HK-2 (cell line): ENCODE measurements around the gene CALU.

Source experiments
- DNase-seq: peaks from one replicate; pipeline ENCODE4 v3.0.0-alpha.2; 2018; ENCODE audit not compliant: unreplicated experiment

Gene CALU

DNA sequence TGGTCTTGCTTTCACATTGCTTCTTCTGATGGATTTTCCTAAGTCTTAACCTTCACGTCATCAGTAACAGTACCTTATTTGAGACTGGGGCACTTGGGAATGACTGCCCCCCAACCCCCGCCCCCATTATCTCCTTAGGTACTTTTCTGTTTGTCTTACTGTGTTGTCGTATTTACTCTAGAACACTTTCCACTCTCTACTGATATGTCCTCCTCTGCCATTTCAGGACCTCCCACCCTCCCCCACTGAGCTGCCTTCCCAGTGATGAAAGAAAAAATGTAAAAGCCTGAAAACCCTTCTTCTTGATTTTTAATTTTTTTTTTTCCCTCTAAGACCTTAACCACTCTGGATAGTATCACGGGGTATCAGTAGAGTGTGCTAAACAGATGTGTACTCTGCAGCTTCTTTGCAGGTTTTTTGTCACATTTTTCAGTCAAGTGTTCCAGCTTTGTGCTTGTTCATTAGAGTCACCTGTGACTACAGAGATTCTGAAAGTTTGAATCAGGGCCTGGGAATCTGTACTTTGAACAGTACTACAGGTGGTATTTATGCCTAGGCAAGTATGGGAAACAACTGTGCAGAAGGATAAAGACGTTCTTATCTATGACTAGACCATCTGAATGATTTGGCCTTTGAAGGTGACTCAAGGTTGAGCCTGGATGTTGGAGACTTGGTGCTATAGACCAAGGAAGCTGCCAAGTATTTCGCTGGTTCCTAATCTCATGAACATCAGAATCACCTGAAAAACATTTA, 8.3 kb downstream of the CALU start:
- DNase-seq, result no peak

DNA sequence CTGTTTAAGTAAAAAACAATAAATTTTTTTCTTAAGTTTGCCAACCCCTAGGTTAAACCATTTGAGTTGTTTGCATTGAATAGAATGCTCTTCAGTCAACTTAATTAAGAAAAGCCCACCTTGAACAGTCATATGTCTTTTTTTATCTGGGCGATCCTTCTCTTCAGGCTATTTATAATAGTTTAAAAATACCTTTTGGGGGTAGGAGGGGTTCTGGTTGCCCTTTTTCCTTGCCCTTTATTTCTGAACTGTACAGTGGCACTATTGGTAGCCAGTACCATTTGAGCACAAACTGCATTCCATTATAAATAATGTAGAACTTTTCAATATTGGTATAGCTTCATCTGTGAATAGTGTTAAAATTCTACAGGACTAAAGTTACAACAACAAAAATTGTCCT, 13.1 kb downstream of the CALU start:
- DNase-seq, result no peak

DNA sequence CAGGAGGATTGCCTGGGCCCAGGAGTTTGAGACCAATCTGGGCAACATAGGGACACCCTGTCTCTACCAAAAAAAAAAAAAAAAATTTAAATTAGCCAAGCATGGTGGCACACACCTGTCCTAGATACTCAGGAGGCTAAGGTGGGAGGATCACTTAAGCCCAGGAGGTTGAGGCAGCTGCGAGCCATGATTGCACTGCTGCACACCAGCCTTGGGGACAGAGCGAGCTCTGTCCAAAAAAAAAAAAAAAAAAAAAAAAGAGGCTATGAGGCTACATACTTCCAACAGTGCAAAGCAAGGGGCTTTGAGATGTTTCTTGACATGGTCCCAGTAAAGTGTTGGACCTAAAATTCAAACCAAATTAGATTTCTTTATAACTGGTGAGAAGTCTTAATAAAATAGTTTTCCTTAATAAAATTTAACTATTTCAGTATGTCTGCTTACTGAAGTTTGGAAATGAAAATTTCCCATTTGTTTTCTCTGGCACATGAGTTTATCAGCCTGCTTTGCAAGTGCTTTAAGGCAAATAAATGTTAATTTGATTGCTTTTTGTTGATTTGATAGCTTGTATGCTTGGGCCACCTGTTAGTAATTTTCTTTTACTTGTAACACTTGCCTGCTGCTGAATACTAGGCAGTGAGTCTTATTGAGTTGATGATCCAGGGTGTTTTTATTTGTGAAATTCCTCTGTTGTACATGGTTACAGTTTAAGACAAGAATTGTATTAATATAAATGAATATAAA, 16.1 kb downstream of the CALU start:
- DNase-seq, result no peak

DNA sequence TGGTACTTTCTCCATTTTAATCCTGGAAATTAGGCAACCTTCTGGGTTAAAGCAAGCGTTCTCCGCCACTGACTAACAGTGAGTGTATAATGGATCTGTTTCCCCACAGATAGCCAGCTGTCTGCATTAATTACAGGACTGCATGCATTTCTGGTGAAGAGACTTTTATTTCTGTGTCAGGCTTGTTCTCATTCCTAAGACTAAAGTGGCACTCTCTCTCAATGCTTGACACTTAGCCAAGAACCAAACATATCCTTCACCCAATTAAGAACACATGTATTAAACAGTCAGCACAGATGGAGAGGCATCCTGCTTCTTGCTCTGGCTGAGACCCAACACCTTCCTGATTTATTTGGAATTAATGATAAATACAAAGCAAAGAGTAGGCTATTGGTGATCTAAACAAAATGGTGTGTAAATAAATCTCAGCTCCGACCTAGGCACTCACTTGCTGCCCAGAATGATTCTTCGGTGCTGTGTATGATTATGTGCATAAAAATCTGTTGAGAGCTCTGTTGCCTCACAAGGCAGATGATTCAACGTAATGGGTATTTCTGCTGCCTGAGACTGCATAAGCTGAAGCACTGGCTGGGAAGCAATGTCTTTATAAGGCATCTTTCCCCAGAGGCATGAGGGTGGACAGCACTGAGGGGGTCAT, 16.8 kb downstream of the CALU start:
- DNase-seq, result no peak

DNA sequence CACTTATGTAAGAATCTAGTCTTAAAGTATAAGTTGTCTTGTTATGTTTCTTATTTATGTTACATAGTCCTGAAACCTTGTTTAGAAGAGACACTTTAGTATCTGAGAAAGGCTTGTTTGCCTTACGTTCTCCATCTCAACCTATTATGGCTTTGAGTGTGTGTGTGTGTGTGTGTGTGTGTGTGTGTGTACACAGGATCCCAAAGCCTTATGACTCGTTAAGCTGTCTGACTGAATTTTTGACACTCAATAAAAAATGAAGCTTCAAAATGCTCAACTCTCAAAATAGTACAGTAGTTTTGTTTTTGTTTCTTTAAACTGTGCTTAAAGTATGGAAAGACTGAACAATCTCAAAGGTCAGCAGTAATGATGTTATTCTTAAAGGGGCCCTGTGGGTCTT, 18.0 kb downstream of the CALU start:
- no peak for DNase-seq

DNA sequence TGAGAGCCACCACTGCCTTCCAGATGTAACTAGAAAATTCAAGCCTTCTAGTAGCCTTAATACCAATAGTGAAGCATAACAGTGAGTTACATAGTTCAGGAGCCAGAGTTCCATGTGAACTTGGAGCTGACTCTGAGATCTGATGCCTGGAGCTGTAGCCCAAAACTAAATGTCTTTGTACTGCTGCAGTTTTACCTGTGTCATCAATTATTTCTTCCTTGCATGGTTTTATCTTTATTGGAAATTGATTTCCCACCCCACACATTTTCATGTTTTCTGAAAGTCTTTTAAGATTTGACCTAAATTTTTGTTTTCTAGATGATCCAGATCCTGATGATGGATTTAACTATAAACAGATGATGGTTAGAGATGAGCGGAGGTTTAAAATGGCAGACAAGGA, 19.4 kb downstream of the CALU start:
- DNase-seq, result no peak

DNA sequence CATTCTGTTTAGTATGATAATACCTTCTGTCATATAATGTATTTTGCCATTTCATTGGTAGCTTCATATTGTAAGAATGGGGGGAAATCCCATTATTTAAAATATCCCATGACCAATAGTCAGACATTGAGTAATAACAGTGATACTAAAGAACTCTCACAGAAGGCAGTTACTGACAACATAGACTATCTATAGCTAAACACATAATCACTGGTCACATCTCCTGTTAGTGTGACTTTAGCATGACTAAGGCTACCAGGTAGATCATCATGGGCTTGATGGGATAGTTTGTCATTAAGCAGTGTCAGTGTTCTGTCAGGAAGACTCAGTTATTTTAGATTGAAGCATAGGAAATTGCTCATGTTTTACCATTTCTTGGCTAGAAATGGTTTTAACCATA, 20.1 kb downstream of the CALU start:
- DNase-seq, result no peak

DNA sequence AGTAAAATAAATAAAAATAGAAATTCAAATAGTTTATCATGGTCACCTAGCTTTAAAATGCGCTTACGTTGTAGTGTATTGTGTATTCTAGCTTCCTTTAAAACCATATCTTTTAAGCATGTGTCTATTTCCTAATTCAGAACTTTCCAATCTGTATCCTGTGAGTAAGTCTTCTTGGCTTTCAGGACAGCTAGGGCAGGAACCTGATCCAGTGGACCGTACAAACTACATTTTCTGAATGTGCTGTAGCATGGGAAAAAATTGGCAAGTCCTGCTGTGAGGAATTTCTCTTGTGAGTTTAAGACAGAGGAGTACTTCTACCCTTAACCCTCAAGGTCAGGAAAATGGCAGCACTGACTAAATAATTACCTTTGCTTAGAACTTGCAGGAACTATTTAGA, 24.4 kb downstream of the CALU start:
- no peak for DNase-seq

DNA sequence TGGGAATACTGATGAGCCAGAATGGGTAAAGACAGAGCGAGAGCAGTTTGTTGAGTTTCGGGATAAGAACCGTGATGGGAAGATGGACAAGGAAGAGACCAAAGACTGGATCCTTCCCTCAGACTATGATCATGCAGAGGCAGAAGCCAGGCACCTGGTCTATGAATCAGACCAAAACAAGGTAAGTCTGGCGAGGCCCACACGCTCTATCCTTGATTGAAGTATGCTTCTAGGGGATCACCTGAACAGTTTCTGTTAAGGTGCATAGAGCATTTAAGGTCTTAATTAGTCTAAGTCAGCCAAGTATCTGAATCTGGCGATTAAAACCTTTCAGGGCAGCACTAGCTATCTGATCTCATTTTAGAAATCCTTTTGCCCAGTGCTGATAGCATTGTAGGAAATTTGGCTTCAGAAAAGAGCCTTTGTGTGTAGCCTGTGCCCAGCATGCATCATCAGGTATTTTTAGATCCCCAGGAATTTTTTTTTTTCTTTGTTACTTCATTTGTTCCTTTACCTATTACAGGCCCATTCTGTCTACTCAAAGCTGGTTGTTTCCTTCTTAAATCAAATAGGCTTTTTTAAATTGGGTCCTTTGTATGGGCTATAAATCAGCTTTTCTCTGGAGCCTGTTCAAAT, 28.4 kb downstream of the CALU start:
- DNase-seq, result no peak

DNA sequence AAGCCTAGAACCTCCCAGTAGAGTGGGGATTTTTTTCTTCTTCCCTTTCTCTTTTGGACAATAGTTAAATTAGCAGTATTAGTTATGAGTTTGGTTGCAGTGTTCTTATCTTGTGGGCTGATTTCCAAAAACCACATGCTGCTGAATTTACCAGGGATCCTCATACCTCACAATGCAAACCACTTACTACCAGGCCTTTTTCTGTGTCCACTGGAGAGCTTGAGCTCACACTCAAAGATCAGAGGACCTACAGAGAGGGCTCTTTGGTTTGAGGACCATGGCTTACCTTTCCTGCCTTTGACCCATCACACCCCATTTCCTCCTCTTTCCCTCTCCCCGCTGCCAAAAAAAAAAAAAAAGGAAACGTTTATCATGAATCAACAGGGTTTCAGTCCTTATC, 31.1 kb downstream of the CALU start:
- DNase-seq, result no peak

DNA sequence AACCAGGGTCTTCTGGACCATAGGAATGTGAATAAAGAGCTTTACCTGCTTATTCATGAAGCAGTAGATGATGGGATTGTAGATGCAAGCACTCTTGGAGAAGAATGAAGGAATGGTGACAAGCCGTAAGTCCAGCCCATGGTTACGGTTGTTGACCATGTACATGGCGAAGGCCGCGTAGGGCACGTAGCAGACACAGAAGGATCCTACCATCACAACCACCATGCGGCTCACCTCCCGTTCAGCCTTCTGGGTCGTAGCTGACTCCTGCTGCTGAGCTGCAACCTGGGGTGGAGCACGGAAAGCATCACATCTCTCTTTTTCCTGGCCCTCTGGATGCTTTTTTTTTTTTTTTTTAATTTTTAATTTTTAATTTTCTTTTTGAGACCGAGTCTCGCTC, 34.4 kb downstream of the CALU start:
- DNase-seq, result no peak

DNA sequence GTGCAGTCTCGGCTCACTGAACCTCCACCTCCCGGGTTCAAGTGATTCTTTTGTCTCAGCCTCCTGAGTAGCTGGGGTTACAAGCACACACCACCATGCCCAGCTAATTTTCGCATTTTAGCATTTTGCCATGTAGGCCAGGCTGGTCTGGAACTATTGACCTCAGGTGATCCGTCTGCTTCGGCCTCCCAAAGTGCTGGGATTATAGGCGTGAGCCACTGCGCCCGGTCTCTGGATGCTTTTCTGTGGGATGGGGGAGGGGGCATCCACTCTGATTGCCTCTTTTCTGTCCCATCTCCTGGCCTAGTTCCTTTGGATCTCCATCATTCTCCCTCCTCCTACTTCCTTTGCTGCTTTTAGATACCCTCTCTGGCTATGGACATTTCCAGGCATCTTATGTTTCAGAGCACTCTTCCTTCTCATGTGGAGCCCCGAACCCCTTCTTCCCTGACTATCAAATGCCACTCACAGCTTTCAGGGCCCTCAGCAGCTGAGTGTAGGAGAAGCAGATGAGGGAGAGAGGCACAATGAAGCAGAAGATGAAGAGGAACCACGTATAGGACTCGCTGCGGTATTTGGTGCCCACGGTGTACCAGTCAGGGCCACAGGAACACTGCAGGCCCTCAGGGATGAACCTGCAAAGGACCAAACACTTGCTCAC, 35.0 kb downstream of the CALU start:
- DNase-seq, result no peak

DNA sequence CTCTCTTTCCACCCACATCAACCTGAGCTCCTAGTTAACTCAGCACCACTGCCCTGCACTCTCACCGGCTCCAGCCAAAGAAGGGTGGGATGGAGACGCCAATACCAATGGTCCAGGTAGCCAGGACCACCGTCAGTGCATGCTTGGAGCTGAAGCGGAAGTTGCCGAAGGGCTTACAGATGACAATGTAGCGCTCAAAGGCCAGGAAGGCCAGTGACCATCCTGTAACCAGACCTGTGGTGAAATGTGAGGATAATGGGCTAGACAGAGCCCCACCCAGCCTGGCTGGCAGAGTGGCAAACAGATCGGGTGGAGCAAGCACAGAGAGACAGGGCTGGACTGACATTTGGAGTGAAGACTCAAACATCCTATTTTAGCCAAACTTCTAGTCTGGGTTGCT, 35.8 kb downstream of the CALU start:
- DNase-seq, result no peak

DNA sequence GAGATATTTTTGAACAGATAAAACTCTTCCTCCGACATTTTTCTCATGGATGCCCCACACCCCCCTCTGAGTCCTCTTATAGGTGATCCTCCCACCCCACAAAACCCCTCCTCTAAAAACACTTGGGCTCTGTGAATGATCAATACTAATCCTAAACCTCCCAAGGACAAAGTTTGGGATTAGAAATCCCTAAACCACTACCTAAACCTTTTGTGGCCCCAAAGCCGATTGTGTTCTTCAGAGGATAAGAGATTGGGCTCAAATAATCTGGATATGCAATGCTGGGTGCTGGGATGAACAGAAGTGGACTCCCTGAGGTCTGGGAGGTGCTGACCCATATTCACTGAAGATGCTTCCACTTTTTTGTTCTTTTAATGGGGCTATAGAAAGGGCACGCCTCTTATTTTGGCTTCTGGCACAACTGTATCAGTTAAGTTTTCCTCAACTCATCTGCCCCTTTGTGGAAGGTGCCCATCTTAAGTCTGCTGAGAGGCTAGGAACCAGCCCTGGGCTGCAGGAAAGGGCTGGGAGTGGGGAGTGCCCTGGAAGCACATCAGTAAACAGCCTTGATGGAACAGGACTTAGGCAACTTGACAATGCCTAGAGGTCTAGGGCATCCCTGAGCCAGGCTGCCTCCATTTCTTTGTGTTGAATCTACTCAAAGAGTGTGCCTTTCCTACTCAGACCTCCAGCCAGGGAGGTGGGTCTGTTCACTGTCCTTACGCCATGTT, 36.8 kb downstream of the CALU start, which contains the start of gene OPN1SW:
TSS of gene OPN1SW (minus strand) at position 51 of the 731 bp plus-strand sequence. CDS start at position 38, 13 bp downstream.
- DNase-seq, result no peak

DNA sequence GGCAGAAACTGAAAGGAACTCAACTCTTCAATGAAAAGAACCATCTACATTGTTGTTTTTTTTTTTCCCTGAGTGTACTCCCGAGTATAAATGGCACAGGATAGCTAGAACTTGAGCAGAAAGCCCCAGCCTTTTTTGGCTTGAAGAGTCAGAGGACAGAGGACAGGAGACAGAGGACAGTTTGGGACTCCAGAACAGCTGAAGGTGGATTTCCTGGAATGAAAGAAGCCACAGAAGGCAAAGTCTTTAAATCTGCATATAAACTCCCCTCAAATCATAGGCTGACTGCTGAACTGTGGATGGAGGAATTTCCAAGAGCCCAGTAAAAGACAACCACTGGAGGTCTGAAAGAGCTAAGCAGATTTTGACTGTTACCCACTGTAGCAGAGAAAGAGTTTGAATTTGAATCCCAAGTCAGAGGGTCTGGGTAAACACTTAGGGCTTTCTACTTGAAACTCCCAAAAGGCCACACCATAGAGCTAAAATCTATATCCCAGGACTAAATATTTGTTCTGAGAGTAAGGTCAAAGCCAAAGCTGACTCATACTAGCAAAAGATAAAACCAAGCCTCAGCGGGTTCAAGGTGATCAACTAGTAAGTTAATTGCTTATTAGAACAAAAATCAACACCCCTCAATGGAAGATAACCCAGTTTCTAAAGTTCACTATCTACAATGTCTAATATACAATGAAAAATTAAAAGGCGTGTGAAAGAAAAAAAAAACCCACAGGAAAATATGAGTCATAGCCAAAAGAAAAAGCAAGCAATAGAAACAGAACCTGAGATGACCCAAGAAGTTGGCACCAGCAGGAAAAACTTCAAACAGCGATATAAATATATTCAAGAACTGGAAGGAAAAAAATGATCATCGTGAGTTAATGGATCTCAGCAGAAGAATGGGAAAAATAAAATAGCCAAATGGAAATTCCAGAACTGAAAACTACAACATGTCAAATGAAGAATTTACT, 38.3 kb downstream of the CALU start:
- no peak for DNase-seq

DNA sequence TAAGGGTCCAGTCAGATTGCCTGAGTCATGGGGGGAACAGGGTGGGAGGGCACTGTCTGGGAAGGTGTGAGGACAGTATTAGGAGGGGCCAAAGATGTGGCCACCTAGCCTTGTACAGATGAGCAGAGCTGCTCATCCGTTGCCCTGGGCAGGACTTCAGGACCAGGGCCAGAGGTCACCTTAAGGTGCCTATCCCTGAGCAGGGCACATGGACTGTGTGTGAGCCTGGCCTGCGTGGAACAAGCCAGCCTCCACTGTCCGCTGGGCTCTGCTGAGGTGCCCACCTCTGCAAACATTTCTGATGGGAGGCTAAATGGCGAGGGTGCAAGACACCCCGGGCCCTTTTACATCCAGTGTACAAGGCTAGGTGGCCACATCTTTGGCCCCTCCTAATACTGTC, 39.8 kb downstream of the CALU start:
- DNase-seq, result no peak

DNA sequence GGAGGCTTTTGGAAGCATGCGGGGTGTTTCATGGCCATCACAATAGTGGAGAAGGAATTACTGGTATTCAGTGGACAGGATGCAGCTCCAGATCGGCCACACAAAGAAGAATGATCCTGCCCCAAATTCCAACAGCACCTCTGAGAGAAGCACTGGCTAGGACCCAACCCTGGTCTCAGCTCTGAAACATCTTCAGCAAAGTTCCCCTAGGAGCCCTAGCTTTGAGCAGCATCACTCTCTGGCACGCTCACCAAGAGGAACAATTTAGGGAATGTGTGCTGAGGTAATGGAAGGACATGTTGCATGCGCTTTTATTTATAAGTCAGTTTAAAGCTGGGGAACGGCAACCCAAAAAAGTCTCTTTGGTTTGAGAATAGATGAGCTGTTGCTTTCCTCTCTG, 42.0 kb downstream of the CALU start:
- no peak for DNase-seq

DNA sequence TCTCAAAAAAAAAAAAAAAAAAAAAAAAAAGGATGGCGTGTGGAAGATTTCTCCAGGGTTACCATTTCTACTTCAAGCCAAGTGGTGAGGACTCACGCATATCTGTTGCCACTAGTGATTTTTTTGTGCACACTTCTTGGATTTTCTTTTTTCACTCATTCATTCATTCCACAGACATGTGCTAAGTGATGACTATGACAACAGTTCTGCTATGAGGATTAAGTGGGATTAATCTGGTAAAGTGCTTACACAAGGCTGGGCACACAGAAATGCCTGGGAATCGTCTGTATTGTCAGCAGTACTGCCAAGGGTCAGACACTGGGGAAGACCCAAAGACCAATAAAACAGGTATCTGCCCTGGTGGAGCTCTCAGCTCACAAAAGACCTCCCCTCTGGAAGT, 42.7 kb downstream of the CALU start:
- no peak for DNase-seq

DNA sequence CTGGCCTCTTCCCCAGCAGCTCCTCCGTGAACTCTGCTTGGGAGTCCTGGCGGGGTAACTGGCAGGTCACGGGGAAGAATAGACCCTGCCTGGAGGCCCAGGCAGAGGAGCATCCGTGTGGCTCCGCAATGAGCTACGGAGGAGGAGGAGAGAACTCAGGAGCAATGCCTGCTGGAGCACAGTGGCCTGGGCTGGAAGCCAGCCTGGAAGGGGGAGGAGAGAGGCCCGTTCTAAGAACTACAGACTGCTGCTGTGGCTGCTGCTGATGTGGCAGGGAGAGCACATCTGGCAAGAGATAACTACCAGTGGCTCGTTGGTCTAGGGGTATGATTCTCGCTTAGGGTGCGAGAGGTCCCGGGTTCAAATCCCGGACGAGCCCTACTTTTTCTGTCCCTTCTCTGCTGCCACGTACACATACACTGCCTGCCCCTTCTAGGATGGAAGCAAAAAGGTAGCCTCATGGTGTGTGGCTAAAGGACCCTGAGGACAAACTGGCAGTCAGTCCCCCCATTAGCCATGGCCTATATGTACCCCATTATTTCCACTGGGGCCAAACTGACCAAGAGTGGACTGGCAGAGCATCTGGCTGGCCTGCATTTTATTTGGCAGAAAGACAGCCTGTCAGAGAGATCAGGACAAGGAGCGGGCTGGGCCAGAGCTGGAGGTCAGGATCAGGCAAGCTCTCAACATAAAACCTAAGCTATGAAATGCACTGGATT, 44.1 kb downstream of the CALU start:
- DNase-seq, result no peak
